Left kidney (tissue), 8 donors: ENCODE results near the gene KLRC3. TPM values are rescaled to one million over a fixed set of nuclear protein-coding genes. Genes with fewer than 3 reads are reported as not detected.
"Not testable (repeated sequence)": the region's sequence is repeated elsewhere in the genome, so short reads cannot be mapped to it uniquely, and the experiment has no call there.

ENCODE experiments used
- DNase-seq: peaks from one replicate; pipeline ENCODE4 v3.0.0-alpha.2; 2013
- long read RNA-seq, 8 donors: transcript quantifications; one replicate each; lab custom pipeline, GENCODE V29; 2026
- polyA plus RNA-seq: library from polyadenylated mRNA; unstranded; fragments of 120-200 nt; gene quantifications from one replicate; pipeline ENCODE4 v1.2.1, GENCODE V29; 2013; ENCODE audit not compliant: insufficient read length

Gene KLRC3
- polyA plus RNA-seq, result 0.27 TPM
- long read RNA-seq, donor 1, result 0 reads
- long read RNA-seq, donor 2, result 0 reads
- long read RNA-seq, donor 3, result 0 reads
- long read RNA-seq, donor 4, result 0 reads
- long read RNA-seq, donor 5, result 0 reads
- long read RNA-seq, donor 6, result 0 reads
- long read RNA-seq, donor 7, result 0 reads
- long read RNA-seq, donor 8, result 0 reads

DNA sequence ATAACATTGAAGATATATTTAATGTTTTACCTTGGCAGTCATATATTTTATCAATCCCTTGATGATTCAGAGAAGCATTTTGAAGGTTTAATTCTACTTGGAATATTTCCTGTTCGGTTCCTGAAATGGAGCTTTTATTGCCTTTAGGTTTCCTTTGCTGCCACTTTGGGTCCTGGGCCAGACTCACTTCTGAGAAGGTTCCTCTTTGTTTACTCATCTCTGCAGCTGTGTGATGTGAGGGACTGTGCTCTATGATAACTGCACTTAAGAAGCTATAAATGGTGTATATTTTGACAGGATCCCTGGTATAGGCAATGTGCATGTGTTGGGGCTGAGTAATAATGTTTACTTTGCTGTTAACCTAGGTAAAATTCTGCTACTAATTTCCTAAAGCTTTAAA lies at the start of gene KLRC3:
TSS of gene KLRC3 (minus strand) at position 262 of the 400 bp plus-strand sequence. CDS start at position 217, 45 bp downstream.
- DNase-seq, result not testable (repeated sequence)

DNA sequence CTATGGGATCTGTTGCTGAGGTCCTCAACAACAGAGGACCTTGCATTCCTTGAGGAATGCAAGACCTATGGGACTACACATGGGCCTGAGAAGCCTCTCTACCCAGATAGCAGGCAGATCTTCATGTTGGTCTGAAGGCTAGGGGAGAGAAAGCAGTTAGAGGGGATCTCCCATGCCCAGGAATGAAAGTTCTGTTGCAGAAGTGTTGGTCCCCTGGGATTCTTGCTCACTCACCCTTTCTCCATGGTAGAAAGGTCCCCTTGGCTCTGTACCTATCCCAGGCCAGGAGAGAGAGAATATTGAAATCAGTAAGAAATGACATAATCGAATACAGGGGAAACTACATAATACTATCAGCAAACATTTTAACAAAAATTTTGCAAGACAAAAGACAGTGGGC lies 49.3 kb upstream of the KLRC3 start:
- no peak for DNase-seq

DNA sequence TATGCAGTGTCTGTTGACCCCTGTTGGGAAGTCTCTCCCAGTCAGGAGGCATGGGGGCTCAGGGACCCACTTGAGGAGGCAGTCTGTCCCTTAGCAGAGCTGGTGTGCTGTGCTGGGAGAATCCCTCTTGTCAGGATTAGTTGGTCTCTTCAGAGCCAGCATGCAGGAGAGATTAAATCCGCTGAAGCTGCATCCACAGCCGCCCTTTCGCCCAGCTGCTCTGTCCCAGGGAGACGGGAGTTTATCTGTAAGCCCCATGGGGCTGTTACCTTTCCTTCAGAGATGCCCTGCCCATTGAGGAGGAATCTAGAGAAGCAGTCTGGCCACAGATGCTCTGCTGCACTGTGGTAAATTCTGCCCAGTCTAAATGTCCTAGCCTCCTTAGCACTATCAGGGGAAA lies 45.9 kb upstream of the KLRC3 start:
- DNase-seq, result no peak

DNA sequence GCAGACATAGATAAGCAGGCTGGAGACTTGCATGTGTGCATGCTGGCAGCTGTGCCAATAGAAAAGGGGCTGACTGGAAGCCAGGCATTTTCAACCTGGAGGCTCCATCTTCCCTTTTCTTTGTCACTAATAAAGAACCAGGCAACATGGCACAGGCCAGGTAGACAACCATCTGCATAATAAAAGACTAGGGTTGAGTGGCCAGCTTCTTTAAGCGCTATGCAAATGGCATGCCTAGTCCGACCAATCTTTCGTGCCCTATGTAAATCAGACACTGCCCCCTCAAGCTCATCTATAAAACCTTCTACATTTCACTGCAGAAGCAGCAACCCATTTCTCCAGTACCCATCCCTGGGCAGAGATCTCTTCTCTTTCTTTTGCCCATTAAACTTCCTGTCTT lies 37.4 kb upstream of the KLRC3 start:
- DNase-seq, result no peak

DNA sequence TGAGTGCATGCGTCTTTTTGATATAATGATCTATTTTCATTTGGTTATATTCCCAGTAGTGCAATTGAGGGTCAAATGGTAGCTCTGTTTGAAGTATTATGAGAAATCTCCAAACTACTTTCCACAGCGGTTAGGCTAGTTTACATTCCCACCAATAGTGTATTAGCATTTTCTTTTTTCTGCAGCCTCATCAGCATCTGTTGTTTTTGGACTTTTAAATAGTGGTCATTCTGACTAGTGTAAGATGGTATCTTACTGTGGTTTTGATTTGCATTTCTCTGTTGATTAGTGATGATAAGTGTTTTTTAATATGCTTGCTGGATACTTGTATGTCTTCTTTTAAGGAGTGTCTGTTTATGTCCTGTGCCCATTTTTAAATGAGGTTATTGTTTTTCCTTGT lies 36.5 kb upstream of the KLRC3 start:
- no peak for DNase-seq

DNA sequence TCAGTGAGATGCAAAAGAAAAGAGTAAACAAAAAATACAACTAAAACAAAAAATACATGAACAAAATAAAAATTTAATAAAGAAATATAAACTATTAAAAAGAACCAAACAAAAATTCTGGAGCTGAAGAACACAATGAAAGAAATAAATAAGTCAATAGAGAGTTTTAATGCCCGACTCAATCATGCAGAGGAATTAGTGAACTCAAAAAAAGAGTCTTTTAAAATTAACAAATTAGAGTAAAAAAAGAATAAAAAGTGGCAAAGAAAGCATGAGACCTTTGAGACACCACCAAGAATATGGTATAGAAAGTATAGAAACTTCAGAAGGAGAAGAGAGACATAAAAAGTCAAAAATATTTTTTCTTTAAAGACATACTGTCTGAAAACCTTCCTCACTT lies 35.4 kb upstream of the KLRC3 start:
- no peak for DNase-seq

DNA sequence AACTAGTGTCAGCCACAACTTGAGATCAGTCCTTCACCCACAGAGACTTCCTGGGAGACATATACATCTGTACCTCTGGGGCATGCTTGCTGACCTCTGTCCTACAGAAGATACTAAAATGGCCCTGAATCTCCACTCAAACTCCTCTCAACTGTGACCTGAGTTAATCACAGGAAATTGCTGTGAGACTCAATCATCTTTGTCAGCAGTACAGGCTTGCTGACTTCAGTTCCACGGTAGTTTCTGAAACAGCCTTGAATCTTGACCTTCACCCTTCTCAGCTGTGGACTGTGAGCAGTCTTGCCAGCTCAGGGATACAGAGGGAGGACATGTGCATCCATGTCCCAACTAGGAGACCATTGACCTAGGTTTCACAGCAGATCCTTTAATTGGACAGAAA lies 34.1 kb upstream of the KLRC3 start:
- no peak for DNase-seq

DNA sequence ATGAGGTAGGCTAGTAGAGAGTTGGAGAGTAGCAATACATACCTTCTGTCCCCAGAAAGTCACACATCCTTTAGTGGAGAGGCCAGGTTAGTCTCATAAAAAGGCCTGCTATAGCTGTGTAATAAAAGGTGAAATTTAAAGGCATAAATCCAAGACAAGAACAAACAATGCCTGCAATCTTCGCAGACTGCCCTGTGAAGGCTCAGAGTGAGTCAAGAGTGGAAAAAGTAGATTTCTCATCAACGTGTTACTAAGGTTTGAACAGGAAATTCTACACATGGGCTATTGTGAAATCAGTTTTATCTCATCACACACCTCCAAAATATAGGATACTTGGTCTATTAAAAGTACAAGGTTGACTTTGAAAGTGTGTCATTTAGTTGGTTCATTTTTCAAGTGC lies 32.8 kb upstream of the KLRC3 start, which contains the start of gene KLRC1:
TSS of gene KLRC1 (minus strand) at position 222 of the 400 bp plus-strand sequence. CDS start 2,221 bp downstream, outside the sequence.
- no peak for DNase-seq

DNA sequence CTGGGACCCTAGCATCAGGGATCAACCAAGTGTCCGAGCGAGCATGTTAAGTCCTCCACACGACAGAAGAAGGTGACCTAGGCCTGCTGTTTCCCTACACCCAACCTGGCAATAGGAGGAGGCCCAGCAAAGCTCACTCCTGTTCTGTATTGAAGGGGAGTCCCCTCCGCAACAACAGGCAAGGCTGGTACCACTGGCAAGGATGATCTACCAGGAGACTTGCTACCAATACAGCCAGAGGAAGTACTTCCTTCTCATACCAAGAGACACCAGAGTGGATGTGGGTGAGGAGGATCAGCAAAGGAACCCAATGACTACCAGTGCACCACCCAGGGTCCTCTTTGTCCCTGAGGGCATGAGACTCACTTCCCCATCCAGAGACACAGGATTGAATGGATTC lies 27.8 kb upstream of the KLRC3 start:
- DNase-seq, result no peak

DNA sequence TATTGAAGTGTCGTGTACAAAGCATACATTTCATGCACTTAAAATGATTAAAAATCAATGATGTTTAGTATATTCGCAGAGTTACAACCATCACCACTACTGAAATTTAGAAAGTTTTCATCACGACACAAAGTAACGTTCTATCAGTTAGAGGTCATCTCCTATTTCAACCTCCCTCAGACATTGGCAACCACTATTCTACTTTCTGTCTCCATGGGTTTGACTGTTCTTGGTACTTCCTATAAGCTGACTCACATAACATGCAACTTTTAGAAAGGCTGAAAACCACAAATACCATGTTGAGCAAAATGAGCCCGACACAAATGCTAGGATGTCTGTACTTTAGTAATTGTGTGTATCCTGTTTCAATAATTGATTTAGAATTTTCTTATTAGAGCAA lies 25.7 kb upstream of the KLRC3 start:
- not testable (repeated sequence) for DNase-seq

DNA sequence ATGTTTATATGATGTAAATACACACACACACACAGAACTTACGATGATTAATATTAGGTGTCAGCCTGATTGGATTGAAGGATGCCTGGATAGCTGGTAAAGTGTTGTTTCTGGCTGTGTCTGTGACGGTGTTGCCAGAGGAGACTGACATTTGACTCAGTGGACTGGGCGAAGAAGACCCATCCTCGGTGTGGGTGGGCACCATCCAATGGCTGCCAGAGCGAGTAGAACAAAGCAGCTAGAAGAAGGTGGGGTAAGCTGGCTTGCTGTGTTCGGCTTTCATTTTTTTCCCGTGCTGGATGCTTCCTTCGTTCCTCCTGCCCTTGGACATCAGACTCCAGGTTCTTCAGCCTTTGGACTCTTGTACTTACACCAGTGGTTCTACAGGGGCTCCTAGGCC lies 20.7 kb upstream of the KLRC3 start:
- not testable (repeated sequence) for DNase-seq

DNA sequence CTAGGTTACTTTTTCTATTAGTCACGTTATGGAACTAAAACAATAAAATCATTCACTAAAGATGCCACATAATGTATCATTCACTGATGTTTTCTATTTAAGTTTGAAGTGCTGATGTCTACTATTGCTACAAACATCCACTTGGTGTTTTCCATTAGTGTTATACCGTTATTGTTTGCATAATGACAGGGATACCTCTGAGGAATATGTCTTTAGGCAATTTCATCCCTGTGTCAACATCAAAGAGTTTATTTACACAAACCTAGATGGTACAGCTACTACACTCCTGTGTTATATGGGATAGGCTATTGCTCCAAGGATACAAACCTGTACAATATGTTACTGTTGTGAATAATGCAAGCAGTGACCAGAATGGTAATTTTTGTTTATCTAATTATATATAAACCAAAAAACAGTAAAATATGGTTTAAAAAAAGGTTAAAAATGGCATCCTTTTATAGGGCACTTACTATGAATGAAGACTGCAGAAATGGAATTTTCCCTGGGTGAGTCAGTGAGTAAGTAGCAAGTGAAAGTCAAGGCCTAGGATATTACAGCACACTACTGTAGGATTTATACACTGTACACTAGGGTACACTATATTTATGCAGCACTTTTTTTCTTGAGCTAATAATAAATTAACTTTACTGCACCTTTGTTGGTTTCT lies 19.3 kb upstream of the KLRC3 start:
- DNase-seq, result not testable (repeated sequence)

DNA sequence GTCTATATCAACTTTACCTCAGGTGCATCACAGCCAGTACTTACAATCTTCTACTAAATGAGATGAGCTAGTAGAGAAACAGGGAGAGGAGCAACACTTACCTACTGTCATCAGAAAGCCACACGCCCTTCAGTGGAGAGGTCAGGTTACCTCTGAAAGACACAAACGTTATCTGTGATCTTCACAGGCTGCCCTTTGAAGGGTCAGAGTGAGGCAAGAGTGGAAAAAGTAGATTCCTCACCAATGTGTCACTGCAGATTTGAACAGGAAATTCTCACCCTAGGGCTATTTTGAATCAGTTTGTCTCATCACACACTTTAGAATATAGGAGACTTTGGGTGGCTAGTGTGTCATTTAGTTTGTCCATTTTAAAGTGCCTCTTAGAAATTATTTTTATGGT lies 17.2 kb upstream of the KLRC3 start:
- DNase-seq, result not testable (repeated sequence)

DNA sequence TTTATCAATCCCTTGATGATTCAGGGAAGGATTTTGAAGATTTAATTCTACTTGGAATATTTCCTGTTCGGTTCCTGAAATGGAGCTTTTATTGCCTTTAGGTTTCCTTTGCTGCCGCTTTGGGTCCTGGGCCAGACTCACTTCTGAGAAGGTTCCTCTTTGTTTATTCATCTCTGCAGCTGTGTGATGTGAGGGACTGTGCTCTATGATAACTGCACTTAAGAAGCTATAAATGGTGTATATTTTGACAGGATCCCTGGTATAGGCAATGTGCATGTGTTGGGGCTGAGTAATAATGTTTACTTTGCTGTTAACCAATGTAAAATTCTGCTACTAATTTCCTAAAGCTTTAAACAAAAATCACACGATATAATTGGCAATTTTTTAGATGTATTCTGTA lies 15.4 kb upstream of the KLRC3 start, which contains the start of gene KLRC2:
TSS of gene KLRC2 (minus strand) at position 195 of the 400 bp plus-strand sequence. CDS start at position 171, 24 bp downstream.
- DNase-seq, result not testable (repeated sequence)

DNA sequence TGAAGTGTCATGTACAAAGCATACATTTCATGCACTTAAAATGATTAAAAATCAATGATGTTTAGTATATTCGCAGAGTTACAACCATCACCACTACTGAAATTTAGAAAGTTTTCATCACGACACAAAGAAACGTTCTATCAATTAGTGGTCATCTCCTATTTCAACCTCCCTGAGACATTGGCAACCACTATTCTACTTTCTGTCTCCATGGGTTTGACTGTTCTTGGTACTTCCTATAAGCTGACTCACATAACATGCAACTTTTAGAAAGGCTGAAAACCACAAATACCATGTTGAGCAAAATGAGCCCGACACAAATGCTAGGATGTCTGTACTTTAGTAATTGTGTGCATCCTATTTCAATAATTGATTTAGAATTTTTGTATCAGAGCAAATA lies 10.2 kb upstream of the KLRC3 start:
- not testable (repeated sequence) for DNase-seq

DNA sequence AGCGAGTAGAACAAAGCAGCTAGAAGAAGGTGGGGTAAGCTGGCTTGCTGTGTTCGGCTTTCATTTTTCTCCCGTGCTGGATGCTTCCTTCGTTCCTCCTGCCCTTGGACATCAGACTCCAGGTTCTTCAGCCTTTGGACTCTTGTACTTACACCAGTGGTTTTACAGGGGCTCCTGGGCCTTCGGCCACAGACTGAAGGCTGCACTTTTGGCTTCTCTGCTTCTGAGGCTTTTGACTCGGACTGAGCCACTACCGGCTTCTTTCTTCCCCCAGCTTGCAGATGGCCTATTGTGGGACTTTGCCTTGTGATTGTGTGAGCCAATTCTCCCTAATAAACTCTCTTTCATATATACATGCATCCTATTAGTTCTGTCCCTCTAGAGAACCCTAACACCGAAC lies 5.5 kb upstream of the KLRC3 start:
- DNase-seq, result not testable (repeated sequence)

DNA sequence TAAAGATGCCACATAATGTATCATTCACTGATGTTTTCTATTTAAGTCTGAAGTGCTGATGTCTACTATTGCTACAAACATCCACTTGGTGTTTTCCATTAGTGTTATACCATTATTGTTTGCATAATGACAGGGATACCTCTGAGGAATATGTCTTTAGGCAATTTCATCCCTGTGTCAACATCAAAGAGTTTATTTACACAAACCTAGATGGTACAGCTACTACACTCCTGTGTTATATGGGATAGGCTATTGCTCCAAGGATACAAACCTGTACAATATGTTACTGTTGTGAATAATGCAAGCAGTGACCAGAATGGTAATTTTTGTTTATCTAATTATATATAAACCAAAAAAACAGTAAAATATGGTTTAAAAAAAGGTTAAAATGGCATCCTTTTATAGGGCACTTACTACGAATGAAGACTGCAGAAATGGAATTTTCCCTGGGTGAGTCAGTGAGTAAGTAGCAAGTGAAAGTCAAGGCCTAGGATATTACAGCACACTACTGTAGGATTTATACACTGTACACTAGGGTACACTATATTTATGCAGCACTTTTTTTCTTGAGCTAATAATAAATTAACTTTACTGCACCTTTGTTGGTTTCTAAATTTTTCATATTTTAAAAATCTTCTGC lies 4.0 kb upstream of the KLRC3 start:
- DNase-seq, result not testable (repeated sequence)

DNA sequence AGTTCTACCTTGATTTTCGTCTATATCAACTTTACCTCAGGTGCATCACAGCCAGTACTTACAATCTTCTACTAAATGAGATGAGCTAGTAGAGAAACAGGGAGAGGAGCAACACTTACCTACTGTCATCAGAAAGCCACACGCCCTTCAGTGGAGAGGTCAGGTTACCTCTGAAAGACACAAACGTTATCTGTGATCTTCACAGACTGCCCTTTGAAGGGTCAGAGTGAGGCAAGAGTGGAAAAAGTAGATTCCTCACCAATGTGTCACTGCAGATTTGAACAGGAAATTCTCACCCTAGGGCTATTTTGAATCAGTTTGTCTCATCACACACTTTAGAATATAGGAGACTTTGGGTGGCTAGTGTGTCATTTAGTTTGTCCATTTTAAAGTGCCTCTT lies 1.8 kb upstream of the KLRC3 start:
- not testable (repeated sequence) for DNase-seq

DNA sequence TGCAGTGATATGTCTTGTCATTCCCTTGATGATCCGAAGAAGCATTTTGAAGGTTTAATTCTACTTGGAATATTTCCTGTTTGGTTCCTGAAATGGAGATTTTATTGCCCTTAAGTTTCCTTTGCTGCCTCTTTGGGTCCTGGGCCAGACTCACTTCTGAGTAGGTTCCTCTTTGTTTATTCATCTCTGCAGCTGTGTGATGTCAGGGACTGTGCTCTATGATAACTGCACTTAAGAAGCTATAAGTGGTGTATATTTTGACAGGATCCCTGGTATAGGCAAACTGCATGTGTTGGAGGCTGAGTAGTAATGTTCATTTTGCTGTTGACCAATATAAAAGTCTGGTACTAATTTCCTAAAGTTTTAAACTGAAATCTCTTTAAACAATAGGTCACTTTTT lies 11.0 kb downstream of the KLRC3 start, which contains the start of gene KLRC4:
TSS of gene KLRC4 (minus strand) at position 366 of the 400 bp plus-strand sequence. CDS start at position 184, 182 bp downstream.
- no peak for DNase-seq

DNA sequence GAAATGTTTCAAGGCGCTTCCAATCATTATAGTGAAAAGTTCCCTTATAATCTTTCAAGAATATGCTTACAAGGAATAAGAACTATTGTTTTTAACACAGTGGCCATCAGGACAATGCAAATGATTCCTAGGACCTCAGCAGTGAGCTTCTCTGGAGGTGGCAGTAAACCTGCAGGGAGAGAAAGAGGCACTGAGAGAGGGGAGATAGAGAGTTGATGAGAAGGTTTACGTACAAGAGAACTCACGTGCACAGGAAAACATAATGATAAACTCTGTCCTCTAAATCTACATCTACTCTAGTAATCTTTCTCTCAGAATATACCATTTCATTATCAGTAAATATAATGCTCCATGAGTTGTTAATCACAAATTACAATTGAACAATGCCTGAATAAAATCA lies 11.6 kb downstream of the KLRC3 start:
- no peak for DNase-seq

DNA sequence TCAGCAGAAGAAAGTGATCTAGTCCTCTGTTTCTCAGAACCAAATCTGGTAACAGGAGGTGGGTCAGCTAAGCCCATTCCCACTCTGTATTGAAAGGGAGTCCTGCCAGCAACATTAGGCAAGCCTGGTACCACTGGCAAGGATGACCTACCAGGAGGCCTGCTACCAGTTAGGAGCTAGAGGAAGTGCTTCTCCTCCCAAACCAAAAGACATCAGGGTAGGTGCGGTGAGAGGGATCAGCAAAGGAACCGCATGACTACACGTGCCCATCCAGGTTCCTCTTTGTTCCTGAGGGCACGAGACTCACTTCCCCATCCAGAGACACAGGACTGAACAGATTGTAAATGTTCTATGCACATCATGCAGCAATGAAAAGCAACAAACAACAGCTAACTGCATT lies 13.7 kb downstream of the KLRC3 start:
- no peak for DNase-seq

DNA sequence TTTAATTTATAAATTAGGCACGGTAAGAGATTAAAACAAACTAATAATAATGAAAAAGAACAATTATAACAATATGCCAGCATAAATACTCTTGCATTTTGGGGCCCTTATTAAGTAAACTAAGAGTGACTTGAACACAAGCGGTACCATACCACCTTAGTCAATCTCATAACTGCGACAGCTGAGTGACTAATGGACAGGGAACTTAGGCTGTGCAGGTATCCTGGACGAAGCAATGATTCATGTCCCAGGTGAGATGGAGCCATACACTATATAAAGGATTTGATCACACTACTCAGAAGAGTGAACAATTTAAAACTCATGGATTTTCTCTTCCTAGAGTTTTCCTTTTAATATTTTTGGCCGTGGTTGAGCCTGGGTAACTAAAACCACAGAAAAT lies 15.1 kb downstream of the KLRC3 start:
- DNase-seq, result no peak

DNA sequence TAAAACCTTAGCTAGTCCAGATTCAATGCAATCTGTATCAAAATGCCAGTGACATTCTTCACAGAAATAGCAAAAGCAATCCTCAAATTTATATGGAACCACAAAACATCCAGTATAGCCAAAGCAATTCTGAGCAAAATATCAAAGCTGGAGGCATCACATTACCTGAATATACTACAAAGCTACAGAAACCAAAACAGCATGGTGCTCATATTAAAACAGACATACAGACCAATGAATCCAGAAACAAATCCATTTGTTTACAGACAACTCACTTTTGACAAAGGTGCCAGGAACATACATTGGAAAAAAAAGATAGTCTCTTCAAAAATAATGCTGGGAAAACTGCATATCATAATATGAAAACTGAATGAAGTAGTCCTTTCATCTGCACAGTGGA lies 15.6 kb downstream of the KLRC3 start:
- DNase-seq, result no peak
